Raji (cell line): ENCODE data around the gene SESN3.

Experiments
- POLR2A ChIP-seq: IDR thresholded peaks from 2 replicates; pipeline ENCODE4 v1.6.1; 2011; ENCODE audit warnings: low read depth, low read length, control low read depth; ENCODE audit not compliant: insufficient read depth

The SESN3 gene

GRCh38 chr11:95135880-95136279, 95.1 kb downstream of the SESN3 start:
- TF ChIP-seq POLR2A, result no peak

GRCh38 chr11:95135155-95135554, 95.8 kb downstream of the SESN3 start:
- TF ChIP-seq POLR2A, result no peak

DNA sequence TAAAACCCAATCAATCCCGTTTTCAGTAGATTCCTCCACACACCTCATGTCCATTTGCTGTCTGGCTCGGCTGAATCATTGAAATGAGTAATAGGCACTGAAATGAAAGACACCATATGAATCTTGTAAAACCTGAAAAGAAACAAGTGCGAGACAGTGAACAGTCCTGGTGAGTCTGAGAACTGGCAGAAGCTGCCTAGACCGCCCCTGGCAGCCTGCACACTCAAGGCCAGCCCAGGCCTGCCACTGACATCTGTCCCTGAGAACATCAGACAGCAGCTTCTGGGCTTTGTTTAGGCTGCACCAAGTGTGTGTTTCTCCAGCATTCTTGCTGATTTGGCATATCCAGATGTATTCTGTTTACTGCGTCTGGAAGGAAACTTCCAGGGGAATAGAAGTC, 96.5 kb downstream of the SESN3 start:
- TF ChIP-seq POLR2A, result no peak

DNA sequence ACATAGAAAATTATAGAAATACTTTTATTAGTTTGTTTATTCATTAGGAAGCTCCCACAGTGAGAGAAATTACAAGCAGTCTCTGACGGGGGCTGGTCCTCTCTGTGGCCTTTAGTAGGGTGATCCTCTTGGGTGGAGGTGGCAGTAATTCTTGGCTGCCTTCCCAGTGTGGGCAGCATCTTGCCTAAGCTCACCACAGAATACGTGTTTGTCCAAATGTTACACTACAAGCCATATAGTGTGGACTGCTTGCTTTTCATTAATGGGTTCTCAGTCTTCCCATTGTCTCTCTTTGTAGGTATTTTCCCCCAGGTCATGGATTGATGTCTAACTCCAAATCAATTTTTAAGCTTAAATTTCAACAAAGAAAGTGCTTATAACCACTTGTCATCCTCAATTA, 98.0 kb downstream of the SESN3 start:
- no peak for TF ChIP-seq POLR2A

- TF ChIP-seq POLR2A, result no peak
Observed at GRCh38 chr11:95128602-95129001, 102.4 kb downstream of the SESN3 start.

- TF ChIP-seq POLR2A, result no peak
Observed at GRCh38 chr11:95123556-95123955, 107.4 kb downstream of the SESN3 start.

GRCh38 chr11:95121698-95122097, 109.3 kb downstream of the SESN3 start:
- TF ChIP-seq POLR2A, result no peak

- no peak for TF ChIP-seq POLR2A
Observed at GRCh38 chr11:95119361-95120060, 111.5 kb downstream of the SESN3 start.

- no peak for TF ChIP-seq POLR2A
Observed at GRCh38 chr11:95115597-95115996, 115.4 kb downstream of the SESN3 start.
